GM21381 (cell line): ENCODE measurements around the gene ZNF28.
"Not testable (repeated sequence)": the region's sequence is repeated elsewhere in the genome, so short reads cannot be mapped to it uniquely, and the experiment has no call there.

Experiments
- ATAC-seq: cut with Tn5 transposase; IDR thresholded peaks from one replicate; pipeline ENCODE4 v1.9.1; 2021; ENCODE audit warnings: mild to moderate bottlenecking, moderate library complexity; ENCODE audit not compliant: unreplicated experiment

Gene ZNF28

DNA sequence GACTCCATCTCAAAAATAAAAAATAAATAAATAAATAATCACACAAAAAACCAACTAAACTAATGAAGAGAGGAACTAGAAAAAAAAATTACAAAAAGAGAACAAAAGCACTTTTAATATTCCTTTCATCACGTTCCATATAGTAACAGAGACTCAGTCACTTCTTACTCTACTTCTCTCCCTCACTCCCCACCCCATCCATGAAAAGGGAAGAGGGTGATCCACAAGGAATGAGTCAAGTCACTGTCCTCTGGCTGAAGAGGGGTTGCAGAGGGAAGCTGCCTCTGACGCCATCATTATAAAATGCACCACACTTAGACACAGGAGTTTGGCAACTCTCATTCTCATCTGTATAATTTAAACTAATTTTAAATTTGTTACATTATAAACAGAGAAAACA is 38.6 kb downstream of the ZNF28 start:
- ATAC-seq: not testable (repeated sequence)

DNA sequence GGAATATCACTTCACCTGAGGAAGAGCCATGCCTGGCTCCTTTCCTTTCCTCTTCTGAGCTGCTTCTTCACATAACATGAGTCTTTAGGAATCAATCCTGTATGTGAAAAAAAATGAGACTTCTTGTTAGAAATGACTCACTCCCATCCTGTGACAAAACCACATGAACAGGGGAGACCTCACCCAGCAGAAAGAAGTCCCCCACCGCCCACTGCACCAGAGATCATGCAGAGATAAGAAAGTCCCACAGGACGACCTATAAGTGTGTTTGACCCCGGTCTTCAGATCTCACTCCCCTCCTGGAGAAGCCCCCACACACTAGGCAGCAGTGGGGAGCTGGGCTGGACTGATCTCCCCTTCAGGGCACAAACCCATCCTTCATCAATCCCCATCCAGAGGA is 42.6 kb downstream of the ZNF28 start:
- no peak for ATAC-seq

DNA sequence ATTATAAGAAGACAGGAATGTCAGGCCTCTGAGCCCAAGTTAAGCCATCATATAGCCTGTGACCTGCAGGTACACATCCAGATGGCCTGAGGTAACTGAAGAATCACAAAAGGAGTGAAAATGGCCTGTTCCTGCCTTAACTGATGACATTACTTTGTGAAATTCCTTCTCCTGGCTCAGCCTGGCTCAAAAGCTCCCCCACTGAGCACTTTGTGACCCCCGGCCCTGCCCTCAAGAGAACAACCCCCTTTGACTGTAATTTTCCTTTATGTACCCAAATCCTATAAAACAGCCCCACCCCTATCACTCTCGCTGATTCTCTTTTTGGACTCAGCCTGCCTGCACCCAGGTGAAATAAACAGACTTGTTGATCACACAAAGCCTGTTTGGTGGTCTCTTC is 65.0 kb downstream of the ZNF28 start:
- ATAC-seq: not testable (repeated sequence)

DNA sequence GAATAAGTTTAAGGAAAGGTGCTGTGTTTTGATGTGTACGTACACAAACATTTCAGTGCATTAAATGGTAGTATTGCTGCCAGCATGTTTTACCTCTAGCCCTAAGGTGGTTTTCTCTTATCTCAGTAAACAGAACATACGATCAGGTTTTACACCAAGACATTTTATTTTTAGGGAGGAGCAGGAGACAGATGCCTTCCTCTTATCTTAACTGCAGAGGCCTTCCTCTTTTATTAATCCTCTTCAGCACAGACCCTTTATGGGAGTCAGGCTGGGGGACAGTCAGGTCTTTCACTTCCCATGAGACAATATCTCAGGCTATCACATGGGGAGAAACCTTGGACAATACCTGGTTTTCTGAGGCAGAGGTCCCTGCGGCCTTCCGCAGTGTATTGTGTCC is 71.7 kb downstream of the ZNF28 start:
- ATAC-seq: no peak

DNA sequence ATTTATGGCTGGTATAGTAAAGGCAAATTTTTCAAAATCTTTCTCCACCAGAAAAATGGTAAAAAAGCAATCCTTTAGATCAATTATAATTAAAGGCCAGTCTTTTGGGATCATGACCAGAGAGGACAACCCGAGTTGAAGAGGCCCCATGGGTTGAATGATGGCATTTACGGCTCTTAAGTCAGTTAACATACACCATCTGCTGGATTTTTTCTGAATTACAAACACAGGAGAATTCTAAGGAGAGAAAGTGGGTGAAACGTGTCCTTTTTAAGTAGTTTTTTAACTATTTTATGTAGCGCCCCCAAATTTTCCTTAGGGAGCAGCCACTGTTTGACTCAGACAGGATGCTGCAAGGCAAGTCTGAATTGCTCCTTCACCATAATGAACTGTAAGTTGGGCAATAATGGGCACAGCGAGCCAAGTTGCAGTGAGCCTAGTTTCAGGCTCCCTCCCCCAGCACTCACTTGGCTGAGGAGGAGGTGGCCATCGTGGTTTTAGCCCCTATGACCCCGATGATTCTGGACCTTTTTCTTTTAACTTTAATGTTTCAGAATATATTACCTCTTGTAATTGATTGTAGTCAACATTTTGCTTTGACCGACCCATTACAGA is 73.0 kb downstream of the ZNF28 start:
- ATAC-seq: no peak
